Breast epithelium (tissue), 4 donors: ENCODE results near the gene TC2N. TPM values are rescaled to one million over a fixed set of nuclear protein-coding genes. Genes with fewer than 3 reads are reported as not detected.
"Not testable (repeated sequence)": the region's sequence is repeated elsewhere in the genome, so short reads cannot be mapped to it uniquely, and the experiment has no call there.

Experiments used
- DNase-seq, 2 donors: peaks; one replicate each; pipeline ENCODE4 v3.0.0-alpha.2; 2019; ENCODE audit warnings: low spot score in 2 of 2
- H3K27ac ChIP-seq, 2 donors: fragments of 200-600 bp; sonication (generic) in 1 of 2; one replicate each; pipeline ENCODE4 v1.5.1; 2016 to 2019; ENCODE audit warnings: mild to moderate bottlenecking in 1 of 2
- H3K27me3 ChIP-seq, 2 donors: fragments of 200-600 bp; sonication (generic) in 1 of 2; one replicate each; pipeline versions ENCODE4 v1.5.1 to v1.6.0; 2017 to 2019; ENCODE audit warnings: control low read depth in 1 of 2, mild to moderate bottlenecking in 1 of 2
- H3K36me3 ChIP-seq: fragments of 200-600 bp; one replicate; pipeline ENCODE4 v1.5.1; 2019
- H3K4me1 ChIP-seq, 2 donors: fragments of 200-600 bp; sonication (generic); one replicate each; pipeline ENCODE4 v1.5.1; 2016 to 2019; ENCODE audit warnings: control low read depth in 1 of 2
- H3K4me3 ChIP-seq, 3 donors: fragments of 200-600 bp; sonication (generic); 1 replicate in 2 of 3; 2 replicates in 1 of 3; pipeline ENCODE4 v1.5.1; 2016 to 2019; ENCODE audit warnings: mild to moderate bottlenecking in 3 of 3, moderate library complexity in 2 of 3
- H3K9me3 ChIP-seq, 2 donors: fragments of 200-600 bp; sonication (generic) in 1 of 2; one replicate each; pipeline ENCODE4 v1.5.1; 2016 to 2019; ENCODE audit warnings: control low read depth in 1 of 2
- CTCF ChIP-seq, 3 donors: fragments of 450-650 bp; IDR thresholded peaks; one replicate each; pipeline ENCODE4 v1.5.1; 2016 to 2017; ENCODE audit warnings: antibody characterized with exemption in 3 of 3, mild to moderate bottlenecking in 3 of 3, moderate library complexity in 3 of 3
- POLR2A ChIP-seq: fragments of 450-650 bp; IDR thresholded peaks from one replicate; pipeline ENCODE4 v1.6.1; 2016; ENCODE audit warnings: antibody characterized with exemption, mild to moderate bottlenecking, moderate library complexity
- POLR2AphosphoS5 ChIP-seq, 3 donors: sonication (generic); formaldehyde crosslinking; IDR thresholded peaks; one replicate each; pipeline ENCODE4 v1.6.1; 2017; ENCODE audit warnings: antibody characterized with exemption in 3 of 3
- intact Hi-C: fragments of 100-400 bp; cut with DNase I; formaldehyde crosslinking; loops from one replicate; pipeline ENCODE4 v1.15.1; 2023; ENCODE audit warnings: low total_unique reads
- total RNA-seq, 3 donors: library from RNA; depleted of rRNA; stranded (reverse); fragments of >200 nt; gene quantifications; one replicate each; pipeline ENCODE4 v1.1.0, GENCODE V29; 2016

TC2N gene
- total RNA-seq, 3 donors from 2014 or later: 36.6 to 169 (median 166) TPM

- H3K36me3 ChIP-seq: no peaks in the 10 kb centered on the region
- no peaks in the 10 kb centered on the region for H3K9me3 ChIP-seq
- TF ChIP-seq POLR2A (no peak), POLR2AphosphoS5 (IDR thresholded peaks at IDR 0.05) (no peak), CTCF (IDR thresholded peaks at IDR 0.05) (no peak)
- DNase-seq: no peak
- intact Hi-C loops: no loop called here
- no peaks in the 10 kb centered on the region for H3K27me3 ChIP-seq
- no peak overlapping the region for H3K4me3 ChIP-seq
- H3K27ac ChIP-seq: no peak overlapping the region
- no peaks in the 10 kb centered on the region for H3K4me1 ChIP-seq
Measured at GRCh38 chr14:91851563-91851962, 15.8 kb downstream of the TC2N start.

- Histone ChIP-seq H3K4me3 (no peak overlapping the region), H3K36me3 (no peaks in the 10 kb centered on the region), H3K27me3 (no peaks in the 10 kb centered on the region), H3K4me1 (no peaks in the 10 kb centered on the region), H3K9me3 (no peaks in the 10 kb centered on the region), H3K27ac (no peak overlapping the region)
- no peak for DNase-seq
- TF ChIP-seq POLR2AphosphoS5 (IDR thresholded peaks at IDR 0.05): no peak
- TF ChIP-seq POLR2A: no peak
- no peak for TF ChIP-seq CTCF (IDR thresholded peaks at IDR 0.05)
- intact Hi-C loops: no loop called here
Measured at GRCh38 chr14:91848504-91849001, 18.8 kb downstream of the TC2N start.

- TF ChIP-seq POLR2A (no peak), CTCF (IDR thresholded peaks at IDR 0.05) (no peak), POLR2AphosphoS5 (IDR thresholded peaks at IDR 0.05) (no peak)
- Histone ChIP-seq H3K4me3 (no peak overlapping the region), H3K9me3 (no peaks in the 10 kb centered on the region), H3K27ac (no peak overlapping the region), H3K27me3 (no peaks in the 10 kb centered on the region), H3K36me3 (no peaks in the 10 kb centered on the region), H3K4me1 (no peaks in the 10 kb centered on the region)
- intact Hi-C loops: no loop called here
- DNase-seq: no peak
Measured at GRCh38 chr14:91847693-91848092, 19.6 kb downstream of the TC2N start.

GRCh38 chr14:91845652-91846051, 21.7 kb downstream of the TC2N start:
- no peaks in the 10 kb centered on the region for H3K27me3 ChIP-seq
- H3K36me3 ChIP-seq: no peaks in the 10 kb centered on the region
- H3K4me1 ChIP-seq: no peaks in the 10 kb centered on the region
- no peak overlapping the region for H3K27ac ChIP-seq
- no peaks in the 10 kb centered on the region for H3K9me3 ChIP-seq
- TF ChIP-seq POLR2AphosphoS5 (IDR thresholded peaks at IDR 0.05): no peak
- intact Hi-C loops: no loop called here
- no peak overlapping the region for H3K4me3 ChIP-seq
- no peak for DNase-seq

- intact Hi-C loops, H3K27me3 ChIP-seq, H3K4me1 ChIP-seq, H3K36me3 ChIP-seq, H3K9me3 ChIP-seq, H3K4me3 ChIP-seq, DNase-seq, H3K27ac ChIP-seq: not testable (repeated sequence)
Measured at GRCh38 chr14:91845056-91845455, 22.3 kb downstream of the TC2N start.

- no peak for DNase-seq
- no peak overlapping the region for H3K27ac ChIP-seq
- H3K9me3 ChIP-seq: no peaks in the 10 kb centered on the region
- H3K4me1 ChIP-seq: no peaks in the 10 kb centered on the region
- no peak overlapping the region for H3K4me3 ChIP-seq
- intact Hi-C loops: no loop called here
- TF ChIP-seq POLR2AphosphoS5 (IDR thresholded peaks at IDR 0.05): no peak
- TF ChIP-seq POLR2A: no peak
- no peak for TF ChIP-seq CTCF (IDR thresholded peaks at IDR 0.05)
- no peaks in the 10 kb centered on the region for H3K27me3 ChIP-seq
- H3K36me3 ChIP-seq: no peaks in the 10 kb centered on the region
Measured at GRCh38 chr14:91844029-91844428, 23.3 kb downstream of the TC2N start.
